ENCODE data around the gene PDE4DIP. TPM values are rescaled to one million over a fixed set of nuclear protein-coding genes. Genes with fewer than 3 reads are reported as not detected.
"Not testable (repeated sequence)": the region's sequence is repeated elsewhere in the genome, so short reads cannot be mapped to it uniquely, and the experiment has no call there.

Gene PDE4DIP
- total RNA-seq, 1 experiment from 2014 or later, result 13.6 TPM

DNA sequence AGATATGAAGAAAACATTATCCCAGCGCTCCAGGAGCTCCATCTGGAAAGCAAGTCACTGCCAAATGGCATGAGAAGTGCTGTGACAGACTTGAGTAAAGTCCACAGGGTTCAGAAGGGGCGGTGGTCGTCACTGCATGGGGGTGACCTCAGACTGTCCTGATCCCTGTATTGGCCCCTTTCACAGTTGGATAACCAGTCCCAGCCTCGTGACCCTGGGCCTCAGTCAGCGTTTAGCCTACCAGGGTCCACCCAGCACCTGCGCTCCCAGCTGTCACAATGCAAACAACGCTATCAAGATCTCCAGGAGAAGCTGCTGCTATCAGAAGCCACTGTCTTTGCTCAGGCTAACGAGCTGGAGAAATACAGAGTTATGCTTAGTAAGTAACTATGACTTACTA lies 158.4 kb downstream of the PDE4DIP start:
- H3K27me3 ChIP-seq (ENCODE audit: control insufficient read depth, insufficient read depth, low read length); in situ Hi-C loops (cut with HindIII; ENCODE audit: low pct_unique_long_range_greater_than_20kb, low sequenced_read_pairs); H3K4me1 ChIP-seq (ENCODE audit: control insufficient read depth, insufficient read depth, low read length); CTCF ChIA-PET; DNase-seq (ENCODE audit: low read depth, low spot score); ATAC-seq; H3K4me3 ChIP-seq (ENCODE audit: low read depth in 2 of 2, low read length in 2 of 2); intact Hi-C loops (cut with micrococcal nuclease; ENCODE audit: unreplicated experiment); H3K27ac ChIP-seq (ENCODE audit: low read length); H3K36me3 ChIP-seq (ENCODE audit: control insufficient read depth, insufficient read depth, low read length); BruUV-seq (replicated peaks); POLR2A ChIA-PET; H3K9me3 ChIP-seq (ENCODE audit: control insufficient read depth, insufficient read depth, low read depth, low read length): not testable (repeated sequence)

GRCh38 chr1:149008326-149008725 lies 164.1 kb downstream of the PDE4DIP start:
- POLR2A ChIA-PET; H3K27ac ChIP-seq (ENCODE audit: low read length); BruUV-seq (replicated peaks); H3K36me3 ChIP-seq (ENCODE audit: control insufficient read depth, insufficient read depth, low read length); intact Hi-C loops (cut with micrococcal nuclease; ENCODE audit: unreplicated experiment); H3K4me1 ChIP-seq (ENCODE audit: control insufficient read depth, insufficient read depth, low read length); H3K27me3 ChIP-seq (ENCODE audit: control insufficient read depth, insufficient read depth, low read length); H3K9me3 ChIP-seq (ENCODE audit: control insufficient read depth, insufficient read depth, low read depth, low read length); ATAC-seq; DNase-seq (ENCODE audit: low read depth, low spot score); in situ Hi-C loops (cut with HindIII; ENCODE audit: low pct_unique_long_range_greater_than_20kb, low sequenced_read_pairs); CTCF ChIA-PET; H3K4me3 ChIP-seq (ENCODE audit: low read depth in 2 of 2, low read length in 2 of 2): not testable (repeated sequence)

- in situ Hi-C loops (cut with HindIII; ENCODE audit: low pct_unique_long_range_greater_than_20kb, low sequenced_read_pairs); H3K4me1 ChIP-seq (ENCODE audit: control insufficient read depth, insufficient read depth, low read length); H3K36me3 ChIP-seq (ENCODE audit: control insufficient read depth, insufficient read depth, low read length); ATAC-seq; BruUV-seq (replicated peaks); H3K27ac ChIP-seq (ENCODE audit: low read length); intact Hi-C loops (cut with micrococcal nuclease; ENCODE audit: unreplicated experiment); H3K4me3 ChIP-seq (ENCODE audit: low read depth in 2 of 2, low read length in 2 of 2); DNase-seq (ENCODE audit: low read depth, low spot score); H3K27me3 ChIP-seq (ENCODE audit: control insufficient read depth, insufficient read depth, low read length); H3K9me3 ChIP-seq (ENCODE audit: control insufficient read depth, insufficient read depth, low read depth, low read length); POLR2A ChIA-PET; CTCF ChIA-PET: not testable (repeated sequence)
Observed at GRCh38 chr1:149008769-149009168, 164.5 kb downstream of the PDE4DIP start.

GRCh38 chr1:149009761-149010160 lies 165.5 kb downstream of the PDE4DIP start:
- POLR2A ChIA-PET, result not testable (repeated sequence)

DNA sequence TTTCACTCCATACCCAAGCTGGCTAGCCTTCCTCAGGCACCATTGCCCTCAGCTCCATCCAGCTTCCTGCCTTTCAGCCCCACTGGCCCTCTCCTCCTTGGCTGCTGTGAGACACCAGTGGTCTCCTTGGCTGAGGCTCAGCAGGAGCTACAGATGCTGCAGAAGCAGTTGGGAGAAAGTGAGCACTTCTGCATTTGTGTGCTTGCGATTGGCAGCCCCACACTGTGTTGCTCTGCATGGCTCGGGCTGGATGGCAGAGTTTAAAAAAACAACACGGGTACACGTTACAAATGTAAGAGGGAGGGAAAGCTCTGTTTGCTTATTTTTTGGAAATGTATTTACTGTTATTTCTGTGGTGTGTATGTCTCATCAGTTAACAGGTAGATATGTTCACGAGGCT lies 168.4 kb downstream of the PDE4DIP start:
- intact Hi-C loops (cut with micrococcal nuclease; ENCODE audit: unreplicated experiment); H3K36me3 ChIP-seq (ENCODE audit: control insufficient read depth, insufficient read depth, low read length); ATAC-seq; POLR2A ChIA-PET; H3K27ac ChIP-seq (ENCODE audit: low read length); in situ Hi-C loops (cut with HindIII; ENCODE audit: low pct_unique_long_range_greater_than_20kb, low sequenced_read_pairs); DNase-seq (ENCODE audit: low read depth, low spot score); H3K9me3 ChIP-seq (ENCODE audit: control insufficient read depth, insufficient read depth, low read depth, low read length); BruUV-seq (replicated peaks); H3K27me3 ChIP-seq (ENCODE audit: control insufficient read depth, insufficient read depth, low read length); H3K4me3 ChIP-seq (ENCODE audit: low read depth in 2 of 2, low read length in 2 of 2); H3K4me1 ChIP-seq (ENCODE audit: control insufficient read depth, insufficient read depth, low read length); CTCF ChIA-PET: not testable (repeated sequence)

More at GRCh38 chr1:149009761-149010160, 165.5 kb downstream of the PDE4DIP start:
- H3K27ac ChIP-seq (ENCODE audit: low read length); DNase-seq (ENCODE audit: low read depth, low spot score); H3K4me3 ChIP-seq (ENCODE audit: low read depth in 2 of 2, low read length in 2 of 2); BruUV-seq (replicated peaks); in situ Hi-C loops (cut with HindIII; ENCODE audit: low pct_unique_long_range_greater_than_20kb, low sequenced_read_pairs); intact Hi-C loops (cut with micrococcal nuclease; ENCODE audit: unreplicated experiment); CTCF ChIA-PET; H3K36me3 ChIP-seq (ENCODE audit: control insufficient read depth, insufficient read depth, low read length); H3K27me3 ChIP-seq (ENCODE audit: control insufficient read depth, insufficient read depth, low read length); ATAC-seq; H3K4me1 ChIP-seq (ENCODE audit: control insufficient read depth, insufficient read depth, low read length); H3K9me3 ChIP-seq (ENCODE audit: control insufficient read depth, insufficient read depth, low read depth, low read length): not testable (repeated sequence)

DNA sequence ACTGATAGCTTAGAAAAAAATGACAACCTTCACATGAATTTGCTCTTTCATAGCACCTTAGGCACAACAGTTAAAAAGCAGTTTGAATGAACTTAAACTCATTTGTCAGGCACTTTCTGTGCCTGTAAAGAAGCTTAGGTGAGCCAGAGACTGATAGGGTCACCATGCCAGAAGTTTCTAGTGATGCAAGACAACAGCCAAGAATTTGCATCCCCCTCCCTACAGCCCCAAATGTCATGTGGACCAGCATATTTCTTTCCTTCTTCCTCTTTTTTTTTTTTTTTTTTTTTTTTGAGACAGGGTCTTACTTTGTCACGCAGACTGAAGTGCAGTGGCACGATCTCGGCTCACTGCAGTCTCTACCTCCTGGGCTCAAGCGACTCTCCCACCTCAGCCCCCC lies 169.3 kb downstream of the PDE4DIP start:
- ATAC-seq; H3K27me3 ChIP-seq (ENCODE audit: control insufficient read depth, insufficient read depth, low read length); BruUV-seq (replicated peaks); DNase-seq (ENCODE audit: low read depth, low spot score); in situ Hi-C loops (cut with HindIII; ENCODE audit: low pct_unique_long_range_greater_than_20kb, low sequenced_read_pairs); CTCF ChIA-PET; H3K9me3 ChIP-seq (ENCODE audit: control insufficient read depth, insufficient read depth, low read depth, low read length); H3K27ac ChIP-seq (ENCODE audit: low read length); H3K4me3 ChIP-seq (ENCODE audit: low read depth in 2 of 2, low read length in 2 of 2); H3K36me3 ChIP-seq (ENCODE audit: control insufficient read depth, insufficient read depth, low read length); H3K4me1 ChIP-seq (ENCODE audit: control insufficient read depth, insufficient read depth, low read length); intact Hi-C loops (cut with micrococcal nuclease; ENCODE audit: unreplicated experiment); POLR2A ChIA-PET: not testable (repeated sequence)

DNA sequence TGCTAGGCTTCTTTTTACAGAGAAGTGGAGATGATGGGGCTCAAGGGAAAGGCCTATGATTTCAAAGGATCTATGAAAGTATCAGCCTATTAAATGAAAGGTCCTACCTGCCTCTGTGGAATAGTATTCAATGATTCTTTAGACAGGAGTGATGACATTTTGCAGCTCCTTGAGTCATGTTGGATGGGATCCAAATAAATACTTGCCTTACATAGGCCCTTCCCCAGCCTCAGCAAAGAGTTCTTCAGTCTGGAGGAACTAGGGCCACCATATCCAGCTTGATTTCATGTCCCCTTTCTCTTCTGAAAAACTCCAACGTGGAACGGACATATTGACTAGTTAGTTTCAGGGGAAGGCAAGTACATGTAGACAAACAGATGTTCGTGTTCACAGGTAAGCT lies 171.3 kb downstream of the PDE4DIP start:
- H3K27me3 ChIP-seq (ENCODE audit: control insufficient read depth, insufficient read depth, low read length); POLR2A ChIA-PET; H3K27ac ChIP-seq (ENCODE audit: low read length); CTCF ChIA-PET; intact Hi-C loops (cut with micrococcal nuclease; ENCODE audit: unreplicated experiment); H3K36me3 ChIP-seq (ENCODE audit: control insufficient read depth, insufficient read depth, low read length); H3K4me3 ChIP-seq (ENCODE audit: low read depth in 2 of 2, low read length in 2 of 2); in situ Hi-C loops (cut with HindIII; ENCODE audit: low pct_unique_long_range_greater_than_20kb, low sequenced_read_pairs); BruUV-seq (replicated peaks); H3K9me3 ChIP-seq (ENCODE audit: control insufficient read depth, insufficient read depth, low read depth, low read length); ATAC-seq; DNase-seq (ENCODE audit: low read depth, low spot score); H3K4me1 ChIP-seq (ENCODE audit: control insufficient read depth, insufficient read depth, low read length): not testable (repeated sequence)

- H3K36me3 ChIP-seq (ENCODE audit: control insufficient read depth, insufficient read depth, low read length); H3K9me3 ChIP-seq (ENCODE audit: control insufficient read depth, insufficient read depth, low read depth, low read length); POLR2A ChIA-PET; ATAC-seq; H3K27me3 ChIP-seq (ENCODE audit: control insufficient read depth, insufficient read depth, low read length); DNase-seq (ENCODE audit: low read depth, low spot score); BruUV-seq (replicated peaks); H3K27ac ChIP-seq (ENCODE audit: low read length); intact Hi-C loops (cut with micrococcal nuclease; ENCODE audit: unreplicated experiment); H3K4me3 ChIP-seq (ENCODE audit: low read depth in 2 of 2, low read length in 2 of 2); CTCF ChIA-PET; in situ Hi-C loops (cut with HindIII; ENCODE audit: low pct_unique_long_range_greater_than_20kb, low sequenced_read_pairs); H3K4me1 ChIP-seq (ENCODE audit: control insufficient read depth, insufficient read depth, low read length): not testable (repeated sequence)
Observed at GRCh38 chr1:149016626-149017025, 172.4 kb downstream of the PDE4DIP start.

Measured in Panc1 (cell line).